ENCODE results near the gene CAMK2N1.
"Not testable (repeated sequence)": the region's sequence is repeated elsewhere in the genome, so short reads cannot be mapped to it uniquely, and the experiment has no call there.

Gene CAMK2N1

GRCh38 chr1:20497506-20497905 lies 11.5 kb upstream of the CAMK2N1 start:
- no peak for ATAC-seq

GRCh38 chr1:20496725-20497383 lies 10.8 kb upstream of the CAMK2N1 start:
- ATAC-seq: not testable (repeated sequence)

More at GRCh38 chr1:20497506-20497905, 11.5 kb upstream of the CAMK2N1 start:
- TF ChIP-seq RARB (CRISPR knock-in tag; IDR thresholded peaks at IDR 0.05) (no peak), ISL1 (CRISPR knock-in tag; IDR thresholded peaks at IDR 0.05) (no peak), ZNF8 (CRISPR knock-in tag; IDR thresholded peaks at IDR 0.05) (no peak)

GRCh38 chr1:20496241-20496661 lies 10.2 kb upstream of the CAMK2N1 start:
- peak; percentile 18; the same call in 2 of the 3 replicates for ATAC-seq
- TF ChIP-seq SNAI2 (CRISPR knock-in tag; IDR thresholded peaks at IDR 0.05): no peak
- TF ChIP-seq TSHZ2 (CRISPR knock-in tag; IDR thresholded peaks at IDR 0.05): no peak
- TF ChIP-seq ZFP30 (CRISPR knock-in tag; IDR thresholded peaks at IDR 0.05): no peak
- no peak for TF ChIP-seq OSR1 (CRISPR knock-in tag; IDR thresholded peaks at IDR 0.05)
- TF ChIP-seq GLIS3 (CRISPR knock-in tag; IDR thresholded peaks at IDR 0.05): no peak
- TF ChIP-seq PPARA (CRISPR knock-in tag; IDR thresholded peaks at IDR 0.05; ENCODE audit: borderline replicate concordance): no peak
- TF ChIP-seq ZFP3 (CRISPR knock-in tag; IDR thresholded peaks at IDR 0.05): no peak

GRCh38 chr1:20495661-20496060 lies 9.7 kb upstream of the CAMK2N1 start:
- no peak for TF ChIP-seq ZC3H10 (CRISPR knock-in tag; IDR thresholded peaks at IDR 0.05)
- no peak for TF ChIP-seq ZNF8 (CRISPR knock-in tag; IDR thresholded peaks at IDR 0.05)
- TF ChIP-seq PPARA (CRISPR knock-in tag; IDR thresholded peaks at IDR 0.05; ENCODE audit: borderline replicate concordance): no peak
- no peak for TF ChIP-seq BACH2 (CRISPR knock-in tag; IDR thresholded peaks at IDR 0.05; ENCODE audit: borderline replicate concordance)
- TF ChIP-seq SNAI2 (CRISPR knock-in tag; IDR thresholded peaks at IDR 0.05): no peak
- TF ChIP-seq ZFP30 (CRISPR knock-in tag; IDR thresholded peaks at IDR 0.05): no peak
- TF ChIP-seq CREB5 (CRISPR knock-in tag; IDR thresholded peaks at IDR 0.05; ENCODE audit: low read depth): no peak
- no peak for TF ChIP-seq ZNF70 (CRISPR knock-in tag; IDR thresholded peaks at IDR 0.05)
- TF ChIP-seq ISL1 (CRISPR knock-in tag; IDR thresholded peaks at IDR 0.05): no peak
- TF ChIP-seq POU6F1 (CRISPR knock-in tag; IDR thresholded peaks at IDR 0.05; ENCODE audit: borderline replicate concordance, low read depth): no peak
- no peak for TF ChIP-seq TCF4 (CRISPR knock-in tag; IDR thresholded peaks at IDR 0.05; ENCODE audit: borderline replicate concordance)
- TF ChIP-seq TSHZ2 (CRISPR knock-in tag; IDR thresholded peaks at IDR 0.05): no peak
- no peak for TF ChIP-seq PATZ1 (CRISPR knock-in tag; IDR thresholded peaks at IDR 0.05; ENCODE audit: borderline replicate concordance)
- no peak for TF ChIP-seq CSDC2 (CRISPR knock-in tag; IDR thresholded peaks at IDR 0.05)
- no peak for TF ChIP-seq OSR1 (CRISPR knock-in tag; IDR thresholded peaks at IDR 0.05)
- TF ChIP-seq ZFP3 (CRISPR knock-in tag; IDR thresholded peaks at IDR 0.05): no peak
- TF ChIP-seq RARB (CRISPR knock-in tag; IDR thresholded peaks at IDR 0.05): no peak
- TF ChIP-seq TOX (CRISPR knock-in tag; IDR thresholded peaks at IDR 0.05; ENCODE audit: borderline replicate concordance): no peak
- ATAC-seq: no peak

All from SK-N-SH treated with all-trans-retinoic acid at 6 μM for 48 hours (cell line).